GM12872 (cell line): ENCODE measurements around the gene ZNF385B.

ENCODE experiments used
- CTCF ChIP-seq: IDR thresholded peaks from 3 replicates; pipeline ENCODE4 v1.5.1; 2011; ENCODE audit warnings: low read depth, mild to moderate bottlenecking, low read length, moderate library complexity; ENCODE audit not compliant: insufficient read depth

ZNF385B gene

GRCh38 chr2:179657068-179657595 lies 204.3 kb downstream of the ZNF385B start:
- TF ChIP-seq CTCF: no peak

GRCh38 chr2:179655627-179656026 lies 205.8 kb downstream of the ZNF385B start:
- TF ChIP-seq CTCF: no peak

GRCh38 chr2:179654806-179655205 lies 206.6 kb downstream of the ZNF385B start:
- no peak for TF ChIP-seq CTCF

GRCh38 chr2:179652296-179652695 lies 209.1 kb downstream of the ZNF385B start:
- no peak for TF ChIP-seq CTCF

- no peak for TF ChIP-seq CTCF
Measured at GRCh38 chr2:179650420-179650819, 211.0 kb downstream of the ZNF385B start.

GRCh38 chr2:179646862-179647587 lies 214.4 kb downstream of the ZNF385B start:
- TF ChIP-seq CTCF: no peak

GRCh38 chr2:179646173-179646769 lies 215.1 kb downstream of the ZNF385B start:
- no peak for TF ChIP-seq CTCF
